OCI-M2 (cell line): Measurements from ENCODE around the gene GPR39.

Experiments used
- DNase-seq: peaks from one replicate; lab custom pipeline; 2025; ENCODE audit not compliant: unreplicated experiment; lab: John Stamatoyannopoulos, UW

Gene GPR39

DNA sequence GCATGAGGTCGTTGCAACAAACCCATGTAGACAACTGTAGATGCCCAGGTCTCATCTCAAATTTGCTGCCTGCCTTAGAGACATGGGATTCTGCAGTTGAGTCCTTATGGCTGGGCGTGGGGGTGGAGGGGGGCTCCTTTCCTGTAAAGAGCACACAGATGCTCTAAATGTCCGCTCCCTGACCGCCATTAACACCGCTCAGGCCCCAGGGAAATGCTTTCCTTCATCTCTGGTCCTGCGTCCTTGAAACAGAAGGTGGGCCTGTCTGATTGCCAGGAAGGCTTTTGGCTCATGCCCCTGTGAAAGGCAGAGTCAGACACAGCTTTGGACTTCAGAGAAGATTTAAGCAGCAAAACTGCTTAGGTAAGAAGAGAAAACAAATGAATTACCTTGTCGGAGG, 25.7 kb downstream of the GPR39 start:
- DNase-seq, result no peak

DNA sequence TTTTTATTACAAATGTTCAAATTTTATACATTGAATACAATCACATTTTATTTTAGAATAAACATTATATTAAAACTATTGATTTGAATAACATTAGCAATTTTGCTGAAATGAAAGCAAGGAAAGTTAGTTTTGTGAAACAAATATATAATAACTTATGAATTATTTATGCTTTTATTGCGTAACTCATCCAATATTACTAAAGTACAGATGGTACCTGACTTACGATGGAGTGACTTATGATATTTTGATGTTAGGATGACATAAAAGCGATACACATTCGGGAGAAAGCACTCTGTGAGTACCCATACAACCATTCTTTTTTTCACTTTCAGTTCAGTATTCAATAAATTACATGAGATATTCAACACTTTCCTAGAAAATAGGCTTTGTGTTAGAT, 26.5 kb downstream of the GPR39 start:
- no peak for DNase-seq

DNA sequence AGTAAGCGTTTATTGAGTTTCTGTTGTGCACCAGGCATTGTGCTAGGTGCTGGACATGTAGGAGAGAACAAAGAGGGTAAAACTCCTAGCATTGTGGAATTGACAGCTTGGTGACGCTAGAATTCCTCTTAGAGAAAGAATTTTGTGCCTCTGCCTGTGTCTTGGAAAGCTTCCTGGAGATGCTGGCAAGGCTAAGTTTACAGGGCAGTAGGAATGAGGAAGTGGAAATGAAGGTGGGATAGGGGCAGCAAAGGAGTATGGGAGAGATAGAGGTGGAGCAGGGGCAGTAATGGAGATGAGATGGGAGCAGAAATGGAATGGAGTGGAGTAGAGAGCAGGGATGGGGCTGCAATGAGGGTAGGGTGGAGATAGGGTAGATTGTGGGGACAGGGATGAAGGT, 29.8 kb downstream of the GPR39 start:
- DNase-seq, result no peak

DNA sequence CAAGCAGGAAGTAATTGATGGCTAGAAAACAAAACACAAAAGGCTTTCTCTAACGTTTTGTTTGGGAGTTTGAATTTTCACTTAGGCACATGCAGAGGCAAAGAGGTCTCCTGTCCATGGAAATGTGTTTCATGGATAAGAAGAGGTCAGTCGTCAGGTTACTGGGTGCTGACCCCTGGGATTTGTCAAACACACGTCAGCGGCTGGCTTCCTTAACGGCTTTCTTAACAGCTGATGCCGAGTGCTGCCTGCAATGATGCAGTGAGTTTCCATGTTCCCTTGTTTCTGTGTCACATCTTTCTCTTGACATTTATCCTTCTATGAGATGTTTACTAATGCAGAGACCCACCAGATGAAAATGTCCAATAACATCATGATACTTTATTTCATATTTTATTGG, 31.7 kb downstream of the GPR39 start:
- DNase-seq, result no peak

DNA sequence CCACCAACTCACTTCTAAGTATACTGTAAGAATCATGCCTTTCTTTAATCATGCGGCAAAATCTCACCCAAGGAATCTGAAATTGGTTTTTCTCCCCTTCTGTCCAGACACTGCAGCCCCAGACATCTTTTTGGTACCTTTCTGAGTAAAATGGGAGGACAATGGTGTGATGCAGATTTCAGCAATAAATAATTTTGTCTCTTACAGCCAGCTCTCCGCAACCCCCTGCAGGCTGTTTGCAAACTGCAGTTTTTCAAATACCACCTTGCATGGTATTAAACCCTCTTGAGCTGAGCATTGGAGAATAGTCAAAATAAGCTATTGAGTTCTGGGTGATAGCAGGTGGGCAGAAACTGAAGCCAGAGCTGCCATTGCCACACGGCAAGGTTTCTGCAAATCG, 32.2 kb downstream of the GPR39 start:
- DNase-seq, result no peak

DNA sequence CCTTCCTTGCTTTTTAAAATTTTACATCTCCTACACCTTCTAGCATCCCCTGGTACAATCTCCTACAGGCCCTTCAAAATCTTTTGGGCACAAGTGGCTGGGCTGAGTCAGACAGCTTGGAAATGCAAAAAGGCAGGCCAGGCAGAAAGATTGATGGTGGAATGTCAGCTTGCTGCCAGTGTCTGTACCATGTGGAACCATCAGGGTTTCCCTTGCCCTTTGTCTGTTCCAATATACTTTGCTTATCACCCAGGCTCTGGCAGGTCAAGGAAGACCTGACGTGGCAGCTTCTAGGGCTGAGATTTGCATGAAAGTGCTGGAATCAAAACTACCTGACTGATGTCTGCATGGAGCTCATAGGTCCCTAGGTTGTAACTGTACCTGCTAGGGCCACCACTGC, 33.3 kb downstream of the GPR39 start:
- DNase-seq, result no peak

DNA sequence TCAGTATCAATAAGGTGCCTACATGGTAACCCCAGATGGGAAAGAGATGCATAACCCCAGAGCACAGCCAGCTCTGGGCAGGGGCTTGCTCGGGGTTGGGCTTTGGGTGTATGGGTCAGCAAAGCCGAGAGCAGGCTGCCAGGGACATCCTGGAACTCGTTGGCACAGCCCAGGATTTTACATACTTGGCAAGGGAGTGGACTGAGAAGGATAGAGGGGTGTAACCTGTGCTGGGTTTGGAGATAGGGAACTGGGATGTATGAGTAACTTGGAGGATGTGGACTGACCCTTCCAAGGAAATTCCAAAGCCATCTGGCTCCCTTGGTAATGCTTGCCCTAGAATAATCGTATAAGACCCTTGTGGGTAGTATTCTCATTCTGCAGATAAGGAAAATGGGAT, 44.2 kb downstream of the GPR39 start:
- DNase-seq, result no peak

DNA sequence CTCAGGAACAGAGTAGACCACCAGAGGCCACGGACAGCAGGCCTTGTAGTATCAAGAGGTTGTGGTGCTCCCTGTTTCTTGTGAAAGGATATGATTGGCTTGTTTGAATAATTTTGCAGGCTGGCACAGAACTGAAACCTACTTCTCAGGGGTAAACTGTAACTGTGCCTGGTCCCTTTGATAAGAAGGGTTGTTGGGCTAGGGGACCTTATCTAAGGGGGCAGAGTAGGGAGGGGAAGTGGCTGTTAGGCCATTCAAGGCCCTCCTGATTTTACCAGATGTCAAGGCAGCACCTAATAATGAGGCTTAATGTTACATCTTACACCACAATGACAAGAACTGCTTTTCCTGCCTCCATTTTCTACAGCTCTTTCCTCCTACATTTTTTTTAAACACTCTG, 45.6 kb downstream of the GPR39 start:
- DNase-seq, result no peak

DNA sequence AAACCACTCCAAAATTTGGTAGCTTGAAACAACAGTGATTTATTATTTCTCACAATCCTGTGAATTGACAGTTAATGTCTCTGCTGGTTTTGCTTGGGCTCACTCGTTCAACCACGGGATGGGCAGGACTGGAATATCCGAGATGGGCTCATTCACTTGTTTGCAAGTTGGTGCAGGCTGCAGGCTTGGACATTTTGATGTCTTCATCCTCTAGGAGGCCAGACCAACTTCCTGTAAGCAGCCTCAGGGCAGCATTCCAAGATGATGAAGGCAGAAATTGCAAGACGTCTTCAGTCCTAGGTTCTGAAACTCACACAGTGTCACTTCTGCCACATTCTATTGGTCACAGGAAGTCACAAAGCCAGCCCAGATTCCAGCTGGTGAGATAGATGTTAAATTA, 47.1 kb downstream of the GPR39 start:
- no peak for DNase-seq

DNA sequence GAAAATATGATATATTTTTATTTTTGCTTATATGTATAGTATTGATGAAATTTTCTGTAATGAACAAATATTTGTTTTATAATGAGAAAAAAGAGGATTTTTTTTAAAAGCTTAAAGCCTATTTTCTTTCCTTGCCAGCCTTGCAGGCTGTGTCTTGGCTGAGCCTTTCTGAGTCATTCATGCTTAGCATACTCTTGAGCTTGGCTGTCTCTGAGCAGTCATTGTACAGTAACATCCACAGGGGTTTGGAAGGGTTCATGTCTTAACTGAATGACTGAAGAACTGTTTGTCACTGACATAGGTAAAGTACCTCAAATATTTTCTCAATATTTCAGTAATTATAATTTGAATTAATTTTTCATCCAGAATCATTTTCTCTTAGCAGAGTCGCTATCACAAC, 49.3 kb downstream of the GPR39 start:
- DNase-seq, result no peak

DNA sequence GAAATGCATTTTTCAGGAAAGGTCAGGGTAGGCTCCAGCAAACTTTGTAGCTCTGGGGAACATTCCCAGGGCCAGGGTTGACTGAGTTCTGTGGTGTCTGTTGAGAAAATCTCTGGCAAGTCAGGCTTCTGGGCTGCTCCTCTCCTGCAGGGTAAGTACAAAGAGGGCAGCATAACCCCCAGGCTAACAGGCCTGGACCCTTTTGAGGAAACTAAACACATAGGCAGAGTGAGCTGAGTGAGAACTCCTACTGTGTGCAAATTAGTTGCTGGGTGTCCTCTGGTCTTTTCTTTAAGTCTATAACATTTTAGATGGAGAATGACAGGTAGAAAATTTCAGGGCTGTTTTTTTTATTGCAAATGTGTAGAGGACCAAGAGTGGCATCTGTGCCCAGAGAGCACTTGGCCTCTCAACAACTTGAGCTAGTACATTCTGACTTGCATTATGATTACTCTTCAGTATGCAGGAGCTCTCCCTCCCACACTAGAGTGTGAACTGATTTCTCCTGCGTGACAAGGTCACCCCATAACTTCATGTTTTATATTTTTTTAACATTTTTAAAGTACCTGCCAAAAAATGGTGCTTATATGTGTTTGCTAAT, 49.9 kb downstream of the GPR39 start:
- no peak for DNase-seq

DNA sequence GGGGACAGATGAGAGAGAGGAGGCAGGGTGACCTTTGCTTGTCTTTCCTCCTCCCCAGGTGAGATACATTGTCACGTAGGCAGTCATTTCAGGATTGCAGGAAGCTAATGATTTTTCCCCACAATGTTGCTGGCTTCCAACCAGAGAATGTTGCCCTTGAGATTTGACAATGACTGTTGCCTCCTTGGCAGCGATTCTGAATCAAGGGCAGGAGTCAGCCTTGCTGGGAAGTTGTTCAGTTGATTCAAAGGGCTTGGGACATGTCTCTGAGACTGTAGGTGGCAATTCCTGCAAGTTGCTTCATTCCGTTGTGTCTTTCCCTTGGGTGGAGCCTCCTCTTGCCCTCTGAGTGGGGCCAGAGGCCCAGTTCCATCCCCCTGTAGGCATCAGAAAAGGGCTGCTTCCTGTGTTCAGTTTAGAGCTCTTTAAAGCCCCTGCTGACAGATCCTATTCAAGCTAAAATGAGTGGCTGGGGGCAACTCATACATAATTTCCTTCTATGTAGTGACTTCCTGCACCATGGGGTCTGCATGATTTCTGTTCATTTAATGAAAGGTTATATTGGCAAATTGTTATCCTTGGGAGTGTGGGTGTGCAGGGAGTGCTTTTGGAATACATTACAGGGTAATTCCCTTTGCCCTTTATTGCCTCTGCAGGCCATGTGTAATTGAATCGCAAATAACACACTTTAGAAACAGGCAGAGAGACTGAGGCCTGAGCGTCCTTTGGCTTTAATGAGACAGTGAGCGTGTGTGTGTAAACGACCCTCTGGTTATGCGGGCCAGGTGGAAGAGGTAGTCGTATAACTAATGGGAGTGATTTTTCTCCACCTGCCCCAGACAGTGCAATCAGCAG, 52.4 kb downstream of the GPR39 start:
- DNase-seq, result no peak

DNA sequence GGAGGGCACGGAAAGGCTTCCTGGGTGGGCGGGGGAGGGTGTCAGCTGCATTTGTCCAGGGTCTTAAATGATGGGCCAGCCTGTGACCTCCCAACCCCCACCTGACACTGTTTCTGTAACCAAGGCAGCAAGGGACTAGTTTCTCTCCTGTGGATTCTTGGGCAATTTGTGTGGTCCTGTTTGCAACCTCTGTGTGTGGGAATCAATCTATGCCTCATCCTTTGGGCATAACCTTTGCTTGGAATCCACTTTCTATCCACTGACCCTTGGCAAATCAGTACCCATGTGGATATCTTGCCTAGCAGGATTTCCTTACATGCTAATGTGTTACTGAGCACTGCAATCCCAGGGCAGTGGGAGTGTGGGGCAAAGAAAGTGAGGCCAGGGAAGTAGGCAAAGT, 54.1 kb downstream of the GPR39 start:
- DNase-seq, result no peak

DNA sequence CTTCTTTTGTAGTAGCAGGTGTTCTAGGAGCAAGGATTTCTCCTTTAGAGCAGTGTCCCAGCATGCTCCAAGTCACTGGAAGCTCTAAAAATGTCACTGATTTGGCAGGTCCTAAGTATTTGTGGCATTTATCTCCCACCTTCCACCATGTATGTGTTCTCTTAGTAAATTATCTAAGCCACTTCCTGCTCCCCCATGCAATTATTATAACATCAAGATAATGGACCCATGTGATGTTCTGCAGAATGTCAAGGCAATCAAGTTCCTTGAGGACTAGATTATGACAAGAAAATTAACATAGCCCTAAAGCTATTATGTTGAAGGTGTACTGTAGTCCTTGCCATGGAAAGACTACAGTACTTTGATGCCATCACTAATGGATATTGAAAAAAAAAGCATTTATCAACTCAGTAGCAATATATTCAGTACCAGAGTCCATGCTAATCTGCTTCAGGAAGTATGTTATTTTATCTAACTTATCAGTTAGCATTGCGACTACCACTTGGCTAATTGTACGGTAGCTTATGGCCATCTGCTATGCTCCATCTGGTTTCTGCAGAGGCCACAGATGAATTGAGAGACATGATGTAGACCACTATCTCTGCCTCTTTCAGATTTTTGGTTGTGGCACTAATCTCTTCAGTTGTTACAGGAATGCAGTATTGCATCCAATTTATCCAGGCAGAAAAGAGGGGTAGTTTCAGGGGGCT, 56.7 kb downstream of the GPR39 start:
- DNase-seq, result no peak

DNA sequence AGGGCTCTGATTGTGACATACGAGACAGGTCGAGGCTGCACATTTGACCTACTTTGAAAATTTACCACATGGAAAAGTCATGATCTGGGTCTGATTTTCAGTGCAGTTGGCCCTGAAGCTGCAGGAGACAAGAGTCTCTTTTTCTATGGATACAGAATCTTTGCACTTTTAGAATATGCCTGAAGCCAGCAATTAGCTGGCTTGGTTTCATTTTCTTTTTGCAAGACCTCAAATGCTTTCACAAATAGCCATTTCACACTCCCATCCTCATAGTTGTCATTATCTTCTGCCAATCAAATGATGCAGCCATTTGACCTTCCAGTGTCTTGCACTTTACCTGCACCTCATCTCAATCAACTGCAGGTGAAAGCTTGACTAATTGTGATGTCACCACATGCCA, 59.0 kb downstream of the GPR39 start:
- no peak for DNase-seq

DNA sequence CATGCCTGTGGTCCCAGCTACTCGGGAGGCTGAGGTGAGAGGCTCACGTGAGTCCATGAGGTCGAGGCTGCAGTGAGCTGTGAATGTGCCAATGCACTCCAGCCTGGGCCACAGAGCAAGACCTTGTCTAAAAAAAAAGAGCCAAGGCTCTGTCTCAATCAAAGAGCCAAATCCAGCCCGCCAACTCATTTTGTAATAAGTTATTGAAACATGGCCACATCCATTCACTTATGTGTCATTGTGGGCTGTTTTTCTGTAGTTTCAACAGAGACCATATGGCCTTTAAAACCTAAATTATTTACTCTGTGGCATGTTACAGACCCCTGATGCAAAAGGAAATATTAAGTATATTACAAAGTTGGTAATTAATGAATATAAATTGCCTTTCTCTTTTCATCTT, 60.8 kb downstream of the GPR39 start:
- no peak for DNase-seq

DNA sequence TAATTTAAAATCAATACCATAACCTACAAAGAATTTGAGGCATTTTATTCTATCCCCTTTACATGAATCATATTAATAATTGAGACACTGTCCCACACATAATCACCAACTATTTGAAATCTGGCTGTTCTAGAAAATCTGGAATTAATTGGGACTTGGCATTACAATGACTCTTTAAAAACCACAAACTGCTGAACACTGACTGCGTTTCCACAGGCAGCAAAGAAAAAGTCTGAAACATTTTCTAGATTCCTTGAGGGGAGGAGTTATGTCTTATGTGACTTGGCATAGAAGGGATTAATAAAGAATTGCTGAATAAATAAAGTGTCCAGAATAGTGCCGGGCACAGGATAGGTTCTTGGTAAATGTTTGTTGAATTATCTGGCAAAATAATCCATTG, 61.4 kb downstream of the GPR39 start:
- DNase-seq, result no peak

DNA sequence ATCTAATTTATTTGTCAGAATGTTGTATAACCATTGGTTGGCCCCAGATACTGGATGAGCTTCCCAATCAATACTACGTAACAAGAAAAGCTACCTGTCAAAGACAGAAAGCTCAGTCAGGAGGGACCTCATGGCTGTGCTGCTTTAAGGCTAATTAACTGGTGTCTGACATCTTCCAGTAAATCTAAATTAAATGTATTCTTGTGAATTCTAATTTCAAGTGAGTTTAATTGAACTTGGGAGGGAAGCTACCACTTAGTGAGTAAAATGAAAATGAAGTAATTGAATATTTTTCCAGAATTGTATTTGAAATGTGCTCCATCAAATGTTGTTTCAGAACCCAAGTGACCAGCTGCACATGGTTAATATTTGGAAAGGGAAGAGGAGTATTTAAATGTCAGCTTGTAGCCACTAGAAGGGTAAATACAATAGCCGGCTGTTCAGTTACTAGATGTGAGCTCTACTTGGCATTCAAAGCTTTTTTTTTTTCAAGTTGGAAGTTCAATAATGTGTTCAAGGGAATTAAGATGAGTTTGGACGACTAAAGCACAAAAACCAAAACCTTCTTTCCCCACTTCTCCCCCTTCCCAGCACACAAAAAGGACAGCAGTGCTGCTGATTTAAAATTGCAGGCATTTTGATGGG, 62.0 kb downstream of the GPR39 start:
- no peak for DNase-seq

DNA sequence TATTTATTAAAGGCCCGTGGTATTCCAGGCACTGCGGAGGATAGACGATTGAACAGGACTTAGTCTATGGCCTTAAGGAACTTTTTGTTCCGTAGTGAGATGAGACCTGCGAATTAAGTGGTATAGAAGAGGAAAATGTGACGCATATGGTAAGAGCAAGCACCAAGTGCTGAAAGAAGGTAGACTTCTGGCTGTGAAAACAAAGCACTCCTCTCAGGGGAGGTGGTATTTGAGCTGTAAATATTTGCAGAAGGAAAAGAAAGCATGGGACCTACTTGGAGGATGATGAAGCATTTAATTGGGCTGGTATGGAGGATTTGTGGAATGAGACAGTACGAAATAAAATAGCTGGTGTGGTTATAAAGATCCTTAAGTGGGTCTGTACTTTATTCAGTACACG, 62.5 kb downstream of the GPR39 start:
- no peak for DNase-seq

DNA sequence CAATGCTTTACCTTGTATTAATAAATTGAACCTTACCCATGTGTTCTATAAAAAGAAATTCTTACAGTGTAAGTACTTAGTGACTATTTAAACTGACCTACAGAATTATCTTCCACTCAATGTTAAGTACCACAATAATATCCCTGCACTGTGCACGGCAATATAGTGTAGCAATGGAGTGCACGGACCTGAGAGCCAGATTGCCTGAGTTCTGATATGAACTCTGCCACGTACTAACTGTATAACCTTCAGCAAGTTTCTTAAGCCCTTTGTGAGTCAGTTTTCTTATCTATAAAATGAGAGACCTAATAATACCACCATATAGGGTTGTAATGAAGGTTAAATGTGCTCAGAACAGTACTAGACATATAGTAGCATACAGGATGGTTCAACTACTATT, 66.2 kb downstream of the GPR39 start:
- no peak for DNase-seq

DNA sequence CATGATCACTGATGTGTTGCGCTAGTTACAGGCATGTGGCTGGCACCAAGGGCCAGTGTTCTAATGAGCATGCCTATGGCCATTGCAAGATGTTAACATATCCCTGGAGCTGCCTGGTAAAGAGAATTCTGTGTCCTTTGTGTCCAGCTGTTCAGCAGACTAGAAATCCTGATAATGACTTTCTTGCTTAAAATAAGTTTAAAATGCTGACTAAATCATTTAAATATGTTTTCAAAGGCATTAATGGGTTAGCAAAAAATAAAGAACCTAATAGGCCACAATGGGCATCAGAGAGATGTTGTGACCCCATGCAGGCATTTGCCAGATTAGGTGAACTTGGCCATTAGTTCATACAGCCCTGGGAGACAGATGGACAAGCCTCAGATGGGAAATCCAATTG, 67.5 kb downstream of the GPR39 start:
- no peak for DNase-seq

DNA sequence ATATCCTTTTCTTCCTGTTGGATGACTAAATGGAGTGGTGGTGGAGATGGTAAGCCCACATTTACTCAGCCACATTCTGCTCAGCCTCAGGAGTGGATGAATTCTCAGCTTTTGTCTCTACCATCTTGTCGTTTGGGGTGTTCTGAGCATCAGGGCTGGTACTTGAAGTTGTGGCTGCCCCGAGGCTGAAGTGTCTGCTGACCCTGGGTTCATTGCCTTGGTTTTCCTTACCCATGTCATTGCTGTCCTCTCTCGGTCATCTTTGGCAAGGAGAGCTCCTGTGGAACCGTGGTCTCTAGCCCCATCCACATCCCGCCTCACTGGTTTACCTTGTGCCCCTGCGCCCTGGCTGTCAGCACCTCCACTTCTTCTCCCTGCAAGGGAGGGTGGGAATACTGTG, 71.9 kb downstream of the GPR39 start:
- DNase-seq, result no peak
